Astrocyte (in vitro differentiated cells and primary cell): Measurements from ENCODE around the gene SRSF1.

Source experiments
- EZH2 ChIP-seq: IDR thresholded peaks from 2 replicates; pipeline ENCODE4 v1.6.1; 2012; ENCODE audit warnings: mild to moderate bottlenecking, low read length, inconsistent platforms; ENCODE audit not compliant: insufficient read depth
- TF ChIP-seq, protein P1 (sequence below): IDR thresholded peaks from 2 replicates; pipeline ENCODE4 v1.5.1; 2011; ENCODE audit warnings: low read depth, mild to moderate bottlenecking, inconsistent platforms, low read length, moderate library complexity; ENCODE audit not compliant: insufficient read depth

DNA sequence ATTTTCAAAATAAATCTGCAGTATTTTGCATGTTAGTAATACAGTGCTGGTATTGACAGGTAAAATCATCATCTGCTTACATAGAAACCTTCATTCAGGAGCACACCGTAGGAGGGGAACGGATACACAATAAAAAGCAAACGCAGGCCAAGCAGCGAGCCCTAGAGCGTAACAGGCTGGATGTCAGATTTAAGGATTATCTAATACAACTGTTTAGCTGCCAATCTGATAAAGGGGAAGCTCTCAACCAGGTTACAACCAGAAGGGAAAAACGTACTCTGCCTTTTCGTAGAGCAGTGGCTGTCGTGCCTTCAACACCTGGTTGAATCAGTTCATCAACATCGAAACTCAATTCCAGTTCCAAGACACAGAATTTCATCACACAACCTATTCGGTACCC, 35.5 kb downstream of the SRSF1 start:
- TF ChIP-seq, protein P1, sequence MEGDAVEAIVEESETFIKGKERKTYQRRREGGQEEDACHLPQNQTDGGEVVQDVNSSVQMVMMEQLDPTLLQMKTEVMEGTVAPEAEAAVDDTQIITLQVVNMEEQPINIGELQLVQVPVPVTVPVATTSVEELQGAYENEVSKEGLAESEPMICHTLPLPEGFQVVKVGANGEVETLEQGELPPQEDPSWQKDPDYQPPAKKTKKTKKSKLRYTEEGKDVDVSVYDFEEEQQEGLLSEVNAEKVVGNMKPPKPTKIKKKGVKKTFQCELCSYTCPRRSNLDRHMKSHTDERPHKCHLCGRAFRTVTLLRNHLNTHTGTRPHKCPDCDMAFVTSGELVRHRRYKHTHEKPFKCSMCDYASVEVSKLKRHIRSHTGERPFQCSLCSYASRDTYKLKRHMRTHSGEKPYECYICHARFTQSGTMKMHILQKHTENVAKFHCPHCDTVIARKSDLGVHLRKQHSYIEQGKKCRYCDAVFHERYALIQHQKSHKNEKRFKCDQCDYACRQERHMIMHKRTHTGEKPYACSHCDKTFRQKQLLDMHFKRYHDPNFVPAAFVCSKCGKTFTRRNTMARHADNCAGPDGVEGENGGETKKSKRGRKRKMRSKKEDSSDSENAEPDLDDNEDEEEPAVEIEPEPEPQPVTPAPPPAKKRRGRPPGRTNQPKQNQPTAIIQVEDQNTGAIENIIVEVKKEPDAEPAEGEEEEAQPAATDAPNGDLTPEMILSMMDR = no peak
- no peak for TF ChIP-seq EZH2
